Osteoblast (primary cell): ENCODE data around the gene ZDHHC8. TPM values are rescaled to one million over a fixed set of nuclear protein-coding genes. Genes with fewer than 3 reads are reported as not detected.

Experiments
- DNase-seq: peaks from one replicate; pipeline ENCODE4 v3.0.0; 2011; ENCODE audit warnings: low spot score, mixed read lengths; ENCODE audit not compliant: insufficient read length; ENCODE audit errors: missing footprints
- H2AFZ ChIP-seq: 2 replicates; pipeline ENCODE4 v1.6.0; 2011; ENCODE audit warnings: mild to moderate bottlenecking, low read length
- H3K27ac ChIP-seq: 2 replicates; pipeline ENCODE4 v1.5.1; 2011; ENCODE audit warnings: mild to moderate bottlenecking, low read depth, low read length, moderate library complexity
- H3K27me3 ChIP-seq: 2 replicates; pipeline ENCODE4 v1.6.0; 2012; ENCODE audit warnings: mild to moderate bottlenecking, control low read depth, inconsistent platforms, low read length, moderate library complexity; ENCODE audit not compliant: insufficient read depth
- H3K36me3 ChIP-seq: 2 replicates; pipeline ENCODE4 v1.5.1; 2011; ENCODE audit warnings: mild to moderate bottlenecking, low read length, control low read depth, moderate library complexity; ENCODE audit not compliant: insufficient read depth
- H3K4me1 ChIP-seq: 2 replicates; pipeline ENCODE4 v1.5.1; 2011; ENCODE audit warnings: mild to moderate bottlenecking, low read length, control low read depth, moderate library complexity; ENCODE audit not compliant: insufficient read depth
- H3K4me2 ChIP-seq: 2 replicates; pipeline ENCODE4 v1.6.0; 2011; ENCODE audit warnings: mild to moderate bottlenecking, low read length; ENCODE audit not compliant: insufficient read depth
- H3K4me3 ChIP-seq: fragments of 200-600 bp; sonication (generic); 3 replicates; pipeline ENCODE4 v1.5.1; 2012; ENCODE audit warnings: mild to moderate bottlenecking, low read length, inconsistent platforms; ENCODE audit not compliant: insufficient read depth
- H3K79me2 ChIP-seq: 2 replicates; pipeline ENCODE4 v1.6.0; 2012; ENCODE audit warnings: mild to moderate bottlenecking, low read length, control low read depth, inconsistent platforms; ENCODE audit not compliant: insufficient read depth
- H3K9me3 ChIP-seq: 2 replicates; pipeline ENCODE4 v1.5.1; 2011; ENCODE audit warnings: low read depth, low read length, control low read depth
- H4K20me1 ChIP-seq: 2 replicates; pipeline ENCODE4 v1.6.0; 2012; ENCODE audit warnings: mild to moderate bottlenecking, low read length, control low read depth; ENCODE audit not compliant: insufficient read depth
- total RNA-seq: library from RNA; depleted of rRNA; stranded (reverse); fragments of >200 nt; gene quantifications from 2 replicates; pipeline ENCODE4 v1.2.3, GENCODE V29; 2012
- TF ChIP-seq, protein P1 (sequence below): IDR thresholded peaks from 2 replicates; pipeline ENCODE4 v1.5.1; 2011; ENCODE audit warnings: mild to moderate bottlenecking, low read depth, low read length, moderate library complexity; ENCODE audit errors: extremely low read depth

Gene ZDHHC8
- total RNA-seq, 1 donor: 9.8 TPM

DNA sequence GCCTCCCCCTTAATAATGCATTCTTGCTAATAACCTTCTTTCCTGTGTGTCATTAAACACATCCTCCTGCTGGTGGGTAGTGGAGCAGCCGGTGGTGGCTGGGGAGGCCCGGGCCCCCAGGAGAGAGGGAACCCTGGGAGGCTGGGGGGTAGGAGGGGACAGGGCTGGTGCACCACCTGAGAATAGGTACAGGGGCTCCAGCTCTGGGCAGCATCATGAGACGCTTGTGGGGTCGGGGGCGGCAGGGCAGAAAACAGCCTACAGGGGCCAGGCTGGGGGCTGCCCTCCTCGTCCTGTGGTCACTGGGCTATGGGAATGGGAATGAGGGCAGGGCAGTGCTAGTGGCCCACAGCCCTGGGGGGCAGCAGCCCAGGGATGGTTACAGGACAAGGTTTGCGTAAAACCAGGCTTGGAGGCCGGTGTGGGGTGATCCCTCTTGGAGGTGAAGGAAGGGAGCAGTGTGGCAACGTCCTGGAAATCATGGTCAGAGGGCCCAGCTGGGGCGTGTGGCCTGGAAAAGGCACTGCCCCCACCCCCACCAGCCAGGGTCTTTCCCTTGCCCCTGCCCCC is 37.7 kb downstream of the ZDHHC8 start:
- no peaks in the 10 kb centered on the region for H4K20me1 ChIP-seq
- H2AFZ ChIP-seq: no peak overlapping the region
- H3K27ac ChIP-seq: no peak overlapping the region
- no peak overlapping the region for H3K4me3 ChIP-seq
- H3K4me2 ChIP-seq: no peak overlapping the region
- no peaks in the 10 kb centered on the region for H3K4me1 ChIP-seq
- TF ChIP-seq, protein P1, sequence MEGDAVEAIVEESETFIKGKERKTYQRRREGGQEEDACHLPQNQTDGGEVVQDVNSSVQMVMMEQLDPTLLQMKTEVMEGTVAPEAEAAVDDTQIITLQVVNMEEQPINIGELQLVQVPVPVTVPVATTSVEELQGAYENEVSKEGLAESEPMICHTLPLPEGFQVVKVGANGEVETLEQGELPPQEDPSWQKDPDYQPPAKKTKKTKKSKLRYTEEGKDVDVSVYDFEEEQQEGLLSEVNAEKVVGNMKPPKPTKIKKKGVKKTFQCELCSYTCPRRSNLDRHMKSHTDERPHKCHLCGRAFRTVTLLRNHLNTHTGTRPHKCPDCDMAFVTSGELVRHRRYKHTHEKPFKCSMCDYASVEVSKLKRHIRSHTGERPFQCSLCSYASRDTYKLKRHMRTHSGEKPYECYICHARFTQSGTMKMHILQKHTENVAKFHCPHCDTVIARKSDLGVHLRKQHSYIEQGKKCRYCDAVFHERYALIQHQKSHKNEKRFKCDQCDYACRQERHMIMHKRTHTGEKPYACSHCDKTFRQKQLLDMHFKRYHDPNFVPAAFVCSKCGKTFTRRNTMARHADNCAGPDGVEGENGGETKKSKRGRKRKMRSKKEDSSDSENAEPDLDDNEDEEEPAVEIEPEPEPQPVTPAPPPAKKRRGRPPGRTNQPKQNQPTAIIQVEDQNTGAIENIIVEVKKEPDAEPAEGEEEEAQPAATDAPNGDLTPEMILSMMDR: no peak
- no peaks in the 10 kb centered on the region for H3K79me2 ChIP-seq
- no peaks in the 10 kb centered on the region for H3K27me3 ChIP-seq
- H3K36me3 ChIP-seq: no peaks in the 10 kb centered on the region
- no peak for DNase-seq
- no peaks in the 10 kb centered on the region for H3K9me3 ChIP-seq

DNA sequence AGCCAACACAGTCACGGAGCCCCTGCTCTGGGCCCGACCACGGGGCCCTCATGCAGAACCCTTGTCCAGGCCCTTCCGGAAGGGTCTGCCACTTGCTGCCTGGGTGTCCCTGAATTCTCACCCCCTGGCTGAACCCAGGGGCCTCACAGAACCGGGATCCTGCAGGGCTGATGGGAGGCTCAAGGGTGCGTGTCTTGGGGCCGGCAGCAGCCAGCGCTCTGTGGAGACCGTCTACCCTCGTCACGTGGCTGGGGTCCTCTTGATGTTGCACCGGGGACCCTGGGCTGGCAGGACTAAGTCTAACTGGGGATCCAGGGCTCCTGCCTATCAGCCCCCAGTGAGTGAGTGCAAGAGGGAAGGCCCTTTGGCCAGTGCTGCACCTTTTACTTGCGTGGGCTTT is 38.6 kb downstream of the ZDHHC8 start:
- H3K79me2 ChIP-seq: no peaks in the 10 kb centered on the region
- no peak overlapping the region for H3K27ac ChIP-seq
- H3K9me3 ChIP-seq: no peaks in the 10 kb centered on the region
- no peaks in the 10 kb centered on the region for H3K4me1 ChIP-seq
- H3K27me3 ChIP-seq: no peaks in the 10 kb centered on the region
- H3K4me3 ChIP-seq: no peak overlapping the region
- no peaks in the 10 kb centered on the region for H4K20me1 ChIP-seq
- TF ChIP-seq, protein P1: no peak
- no peak overlapping the region for H2AFZ ChIP-seq
- no peaks in the 10 kb centered on the region for H3K36me3 ChIP-seq
- no peak overlapping the region for H3K4me2 ChIP-seq
- no peak for DNase-seq

- H3K9me3 ChIP-seq: no peaks in the 10 kb centered on the region
- no peak for DNase-seq
- no peaks in the 10 kb centered on the region for H4K20me1 ChIP-seq
- H2AFZ ChIP-seq: no peak overlapping the region
- no peak overlapping the region for H3K4me2 ChIP-seq
- TF ChIP-seq, protein P1: no peak
- H3K79me2 ChIP-seq: no peaks in the 10 kb centered on the region
- no peak overlapping the region for H3K27ac ChIP-seq
- H3K4me3 ChIP-seq: no peak overlapping the region
- no peaks in the 10 kb centered on the region for H3K36me3 ChIP-seq
- no peaks in the 10 kb centered on the region for H3K27me3 ChIP-seq
- no peaks in the 10 kb centered on the region for H3K4me1 ChIP-seq
Observed at GRCh38 chr22:20171288-20172140, 39.9 kb downstream of the ZDHHC8 start.

DNA sequence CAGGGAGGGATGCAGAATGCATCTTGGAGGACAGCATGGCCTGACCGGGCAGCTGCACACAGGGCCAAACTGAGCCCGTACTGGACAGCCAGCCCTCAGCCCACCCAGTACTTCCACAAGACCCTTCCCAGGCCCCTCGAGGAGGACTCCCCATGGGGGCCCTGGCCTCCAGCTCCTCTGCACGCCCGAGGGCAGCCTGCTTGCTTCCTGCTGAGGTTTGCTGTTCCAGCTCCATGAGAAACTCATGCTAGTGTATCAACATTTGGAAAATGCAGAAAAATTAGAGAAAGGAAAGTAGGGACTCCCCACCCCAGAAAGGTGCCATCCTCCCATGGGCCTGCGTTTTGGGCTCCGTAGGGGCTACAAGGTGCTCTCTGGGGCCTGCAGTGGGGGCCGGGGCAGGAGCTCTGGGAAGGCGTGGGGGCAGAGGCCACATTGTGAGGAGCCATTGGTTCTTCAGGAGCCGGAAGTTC is 40.6 kb downstream of the ZDHHC8 start:
- no peak overlapping the region for H3K27ac ChIP-seq
- TF ChIP-seq, protein P1: no peak
- no peaks in the 10 kb centered on the region for H3K9me3 ChIP-seq
- no peaks in the 10 kb centered on the region for H3K36me3 ChIP-seq
- no peaks in the 10 kb centered on the region for H3K4me1 ChIP-seq
- H3K27me3 ChIP-seq: no peaks in the 10 kb centered on the region
- no peak overlapping the region for H2AFZ ChIP-seq
- H3K4me3 ChIP-seq: no peak overlapping the region
- H3K4me2 ChIP-seq: no peak overlapping the region
- no peaks in the 10 kb centered on the region for H4K20me1 ChIP-seq
- no peaks in the 10 kb centered on the region for H3K79me2 ChIP-seq
- DNase-seq: no peak
